HG02588 (cell line): ENCODE measurements around the gene PLEKHM2.

Experiments used
- ATAC-seq: cut with Tn5 transposase; IDR thresholded peaks from one replicate; pipeline ENCODE4 v1.9.1; 2021; ENCODE audit warnings: mild to moderate bottlenecking, moderate library complexity; ENCODE audit not compliant: unreplicated experiment

Gene PLEKHM2

GRCh38 chr1:15674386-15675159, 9.5 kb upstream of the PLEKHM2 start:
- no peak for ATAC-seq

DNA sequence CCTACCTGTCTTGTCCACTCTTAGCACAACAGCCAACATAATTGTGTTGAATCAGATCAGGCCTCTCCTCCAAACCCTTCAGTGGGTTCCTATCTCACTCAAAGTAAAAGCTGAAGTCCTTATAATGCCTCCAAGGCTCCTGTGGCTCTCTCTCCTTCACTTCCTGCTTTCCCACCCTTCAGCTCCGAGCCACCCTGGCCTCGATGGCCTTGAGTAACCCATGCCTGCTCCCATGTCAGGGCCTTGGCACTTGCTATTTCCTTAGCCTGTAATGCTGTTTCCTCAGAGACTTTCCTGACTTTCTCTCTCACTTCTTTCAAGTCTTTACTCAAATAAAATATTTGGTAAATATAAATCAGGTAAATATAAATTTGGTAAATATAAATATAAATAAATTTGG, 8.1 kb upstream of the PLEKHM2 start:
- no peak for ATAC-seq

- ATAC-seq = no peak
Observed at GRCh38 chr1:15676688-15677661, 7.1 kb upstream of the PLEKHM2 start.

GRCh38 chr1:15678578-15678977, 5.5 kb upstream of the PLEKHM2 start:
- ATAC-seq = no peak

DNA sequence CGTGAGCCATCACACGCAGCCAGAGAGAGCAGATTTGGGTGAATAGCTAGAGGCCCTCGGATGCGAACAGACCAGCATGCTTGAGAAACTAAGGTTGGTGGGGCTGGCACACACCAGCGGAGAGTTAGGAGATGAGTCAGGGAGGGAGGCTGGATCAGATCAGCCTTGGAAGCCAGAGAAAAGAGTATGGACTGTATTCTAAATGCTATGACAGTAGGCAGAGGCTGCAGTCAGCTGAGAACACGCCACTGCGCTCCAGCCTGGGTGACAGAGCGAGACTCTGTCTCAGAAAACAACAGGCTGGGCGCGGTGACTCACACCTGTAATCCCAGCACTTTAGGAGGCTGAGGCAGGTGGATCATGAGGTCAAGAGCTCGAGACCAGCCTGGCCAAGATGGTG, 4.0 kb upstream of the PLEKHM2 start:
- no peak for ATAC-seq

- no peak for ATAC-seq
Observed at GRCh38 chr1:15680561-15681348, 3.4 kb upstream of the PLEKHM2 start.

- ATAC-seq = no peak
Observed at GRCh38 chr1:15681349-15682292, 2.5 kb upstream of the PLEKHM2 start.

- no peak for ATAC-seq
Observed at GRCh38 chr1:15682936-15683341, 1.2 kb upstream of the PLEKHM2 start.

DNA sequence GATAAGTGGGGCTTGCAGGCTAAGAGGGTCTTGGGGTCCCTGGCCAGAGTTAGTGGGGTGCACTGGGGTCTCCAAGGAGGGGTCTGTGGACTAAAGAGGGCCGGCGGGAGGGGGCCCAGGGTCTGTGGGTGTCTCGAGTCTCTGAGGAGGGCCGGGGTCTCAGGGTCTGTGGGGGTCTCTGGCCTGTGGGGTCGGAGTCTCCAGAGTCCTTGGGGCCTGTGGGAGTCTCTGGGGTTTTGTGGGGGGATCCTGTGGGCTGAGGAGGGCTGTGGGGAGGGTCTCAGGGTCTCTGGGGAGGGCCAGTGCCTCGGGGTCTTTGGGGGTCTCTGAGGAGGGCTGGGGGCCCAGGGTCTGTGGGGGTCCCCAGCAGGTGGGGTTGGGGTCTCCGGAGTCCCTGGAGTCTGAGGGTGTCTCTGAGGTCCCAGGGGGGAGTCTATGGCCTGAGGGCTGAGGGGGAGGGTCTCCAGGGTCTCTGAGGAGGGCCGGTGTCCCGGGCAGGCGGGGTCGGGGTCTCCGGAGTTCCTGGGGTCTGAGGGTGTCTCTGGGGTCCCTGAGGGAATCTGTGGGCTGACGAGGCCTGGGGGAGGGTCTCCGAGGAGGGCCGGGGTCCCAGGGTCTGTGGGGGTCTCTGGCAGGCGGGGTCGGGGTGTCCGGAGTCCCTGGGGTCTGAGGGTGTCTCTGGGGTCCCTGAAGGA, 628 bp upstream of the PLEKHM2 start:
- ATAC-seq = no peak

GRCh38 chr1:15684468-15685291, 560 bp downstream of the PLEKHM2 start:
- no peak for ATAC-seq

- no peak for ATAC-seq
Observed at GRCh38 chr1:15685820-15686219, 1.7 kb downstream of the PLEKHM2 start.

DNA sequence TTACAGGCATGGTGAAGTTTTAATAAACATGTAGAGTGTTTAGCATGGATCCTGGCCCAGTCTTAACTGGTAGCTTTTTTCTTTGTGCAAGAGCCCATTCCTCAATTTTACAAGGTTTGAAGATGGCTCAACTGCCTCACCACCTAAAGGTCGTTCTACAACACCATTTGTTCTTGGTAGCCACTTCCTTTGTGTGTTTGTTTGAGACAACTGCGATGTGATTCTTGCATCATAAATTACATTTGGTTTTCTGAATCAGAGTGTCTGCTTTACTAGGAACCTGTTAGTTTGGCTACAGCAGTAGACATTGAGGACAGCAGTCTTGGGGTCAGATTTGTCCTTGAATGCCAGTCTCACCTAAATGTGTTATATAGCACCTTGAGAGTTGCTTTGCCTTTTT, 3.3 kb downstream of the PLEKHM2 start:
- ATAC-seq = no peak

DNA sequence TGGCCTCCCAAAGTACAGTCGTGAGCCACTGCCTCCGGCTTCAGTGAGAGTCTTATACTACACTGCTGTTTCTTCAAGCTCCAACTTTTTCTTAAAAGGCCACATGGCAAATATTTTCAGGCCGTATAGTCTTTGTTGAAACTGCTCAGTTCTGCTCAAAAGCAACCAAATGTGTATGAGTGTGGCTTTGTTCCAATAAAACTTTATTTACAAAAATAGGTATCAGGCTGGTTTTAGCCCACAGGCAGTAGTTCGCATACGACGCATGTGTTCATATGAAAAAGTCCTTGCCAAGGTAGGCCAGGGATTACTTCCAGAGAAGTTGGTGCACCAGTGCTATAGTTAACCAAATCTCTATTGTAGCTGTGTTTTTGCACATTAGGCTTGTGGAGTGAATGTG, 6.2 kb downstream of the PLEKHM2 start:
- ATAC-seq = no peak

DNA sequence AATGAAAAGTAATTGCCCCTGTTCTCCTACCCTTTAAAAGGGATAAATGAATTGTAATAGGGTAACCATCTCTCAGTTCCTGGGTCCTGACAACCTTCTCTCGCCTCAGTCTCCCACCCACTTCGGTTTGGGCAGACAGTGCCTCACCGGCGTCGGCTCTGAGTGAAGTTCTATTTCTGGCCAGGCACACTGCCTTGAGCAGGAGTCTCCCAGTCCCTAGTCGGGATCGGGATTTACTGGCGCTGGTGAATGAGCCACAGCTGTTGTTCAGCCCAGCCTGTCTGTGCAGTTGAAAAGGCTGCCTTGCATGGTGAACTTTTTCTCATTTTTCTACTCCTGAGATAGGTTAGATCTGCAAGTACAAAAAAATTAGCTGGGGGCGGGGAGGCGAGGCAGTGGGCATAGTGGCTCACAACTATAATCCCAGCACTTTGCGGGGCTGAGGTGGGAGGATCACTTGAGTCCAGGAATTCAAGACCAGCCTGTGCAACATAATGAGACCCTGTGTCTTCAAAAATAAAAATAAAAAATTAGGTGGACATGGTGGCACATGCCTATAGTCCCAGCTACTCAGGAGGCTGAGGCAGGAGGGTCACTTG, 7.4 kb downstream of the PLEKHM2 start:
- no peak for ATAC-seq

- no peak for ATAC-seq
Observed at GRCh38 chr1:15692121-15692682, 8.1 kb downstream of the PLEKHM2 start.

DNA sequence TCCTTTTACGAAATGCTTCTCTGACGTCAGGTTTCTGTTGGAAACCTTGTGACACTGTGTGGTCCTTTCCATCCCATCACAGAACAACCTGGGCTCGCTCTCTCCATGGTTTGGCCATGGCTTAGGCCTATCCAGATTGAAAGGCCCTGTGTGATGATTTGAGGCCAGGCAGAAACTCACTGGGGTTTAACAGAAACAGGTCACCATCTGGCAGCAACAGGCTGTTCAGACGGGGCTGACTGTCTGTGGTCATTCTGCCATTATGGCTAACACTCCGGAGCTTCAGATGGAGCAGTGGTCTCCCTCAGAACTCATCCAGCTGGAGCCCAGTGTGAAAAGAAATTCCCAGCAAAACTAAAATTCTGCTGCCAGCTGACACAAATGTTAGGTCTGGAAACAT, 9.3 kb downstream of the PLEKHM2 start:
- ATAC-seq = no peak

DNA sequence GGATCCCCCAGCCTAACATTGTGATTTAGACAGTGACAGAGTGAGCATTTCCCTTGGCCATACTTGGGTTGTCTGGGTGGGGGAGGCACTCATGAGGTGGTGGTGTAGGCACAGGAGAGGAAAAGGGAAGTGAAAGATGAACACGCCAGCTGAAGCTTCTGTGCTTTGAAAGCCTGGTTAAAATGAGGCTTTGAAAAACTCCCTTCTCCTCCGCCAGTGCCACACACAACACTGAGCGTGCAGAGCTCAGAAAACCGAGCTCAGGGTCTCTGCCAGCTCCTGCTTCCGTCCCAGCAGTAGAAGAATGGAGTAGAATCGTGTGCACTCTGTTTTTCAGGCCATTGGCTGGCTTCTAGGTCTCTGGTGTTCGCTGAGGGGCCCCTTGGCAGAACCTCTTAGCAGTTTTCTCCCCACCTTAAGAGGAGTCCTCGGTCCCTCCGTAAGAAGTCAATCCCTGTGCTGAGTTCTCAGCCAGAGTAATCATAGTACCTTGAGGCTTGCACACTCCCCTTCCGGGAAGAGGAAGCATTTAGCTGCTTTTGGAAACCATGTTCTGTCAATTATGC, 12.9 kb downstream of the PLEKHM2 start:
- peak; percentile 90 for ATAC-seq

- ATAC-seq = no peak
Observed at GRCh38 chr1:15698201-15698600, 14.1 kb downstream of the PLEKHM2 start.
